ENCODE results near the gene PLAGL2.

Gene PLAGL2

DNA sequence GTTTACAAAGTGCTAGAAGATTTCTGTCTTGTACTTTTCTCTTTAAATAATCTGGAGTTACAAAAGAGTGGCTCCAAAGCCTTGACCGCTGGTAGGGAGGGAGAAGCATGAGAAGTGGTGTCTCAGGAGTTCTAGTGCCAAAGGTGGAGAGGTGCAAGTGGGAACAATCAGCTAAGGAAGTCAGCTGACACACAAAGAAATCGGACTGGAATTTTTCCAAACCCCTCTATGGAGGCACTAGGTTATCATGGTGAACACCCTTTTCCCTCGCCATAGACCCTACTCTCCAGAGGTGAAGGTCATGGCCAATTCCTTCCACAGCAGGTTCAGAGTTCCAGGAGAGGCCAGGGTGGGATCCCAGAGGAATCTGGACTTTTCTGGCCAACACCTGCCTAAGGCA lies 14.8 kb downstream of the PLAGL2 start:
- Histone ChIP-seq H3K9me3 (ENCODE audit: insufficient read depth, low read length) (no peaks in the 10 kb centered on the region), H3K9ac (ENCODE audit: insufficient read length, low read depth) (no peak overlapping the region), H3K27me3 (ENCODE audit: insufficient read depth, insufficient read length) (no peaks in the 10 kb centered on the region), H3K4me3 (ENCODE audit: insufficient read length, low read depth) (no peak overlapping the region), H3K36me3 (ENCODE audit: insufficient read depth, insufficient read length, low read length) (peaks cover 65% of the 10 kb centered on the region), H3K4me1 (ENCODE audit: insufficient read depth, insufficient read length) (peaks cover 15% of the 10 kb centered on the region)
- no peak for DNase-seq (ENCODE audit: low read depth, low spot score)
- TF ChIP-seq YY1 (IDR thresholded peaks at IDR 0.05; ENCODE audit: insufficient read depth, insufficient read length) (no peak), ZNF274 (IDR thresholded peaks at IDR 0.05; ENCODE audit: low read depth, low read length) (no peak), SUZ12 (IDR thresholded peaks at IDR 0.05; ENCODE audit: extremely low read depth, insufficient read depth, insufficient read length) (no peak)

DNA sequence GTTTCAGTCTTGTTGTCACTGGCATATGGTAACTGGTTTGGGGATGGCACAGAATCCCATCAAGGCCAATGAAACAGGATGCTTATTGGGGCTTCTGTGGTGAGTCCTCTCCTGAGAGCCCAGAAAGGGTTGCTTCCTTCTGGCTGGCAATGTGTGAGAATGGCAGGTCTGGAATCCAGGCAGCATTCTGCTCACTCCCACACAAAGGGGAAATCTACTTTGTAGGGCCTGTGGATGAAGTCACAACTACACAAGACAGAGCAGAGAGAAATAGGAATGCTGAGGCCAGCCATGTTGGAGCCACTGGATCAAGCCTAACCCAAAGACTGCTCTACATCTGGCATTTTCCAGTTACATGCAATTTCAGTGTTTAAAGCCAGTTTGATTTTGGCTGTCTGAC lies 15.7 kb downstream of the PLAGL2 start:
- Histone ChIP-seq H3K9ac (ENCODE audit: insufficient read length, low read depth) (no peak overlapping the region), H3K27me3 (ENCODE audit: insufficient read depth, insufficient read length) (no peaks in the 10 kb centered on the region), H3K36me3 (ENCODE audit: insufficient read depth, insufficient read length, low read length) (peaks cover 56% of the 10 kb centered on the region), H3K4me3 (ENCODE audit: insufficient read length, low read depth) (no peak overlapping the region), H3K9me3 (ENCODE audit: insufficient read depth, low read length) (no peaks in the 10 kb centered on the region), H3K4me1 (ENCODE audit: insufficient read depth, insufficient read length) (peaks cover 15% of the 10 kb centered on the region)
- no peak for TF ChIP-seq YY1 (IDR thresholded peaks at IDR 0.05; ENCODE audit: insufficient read depth, insufficient read length)
- no peak for TF ChIP-seq ZNF274 (IDR thresholded peaks at IDR 0.05; ENCODE audit: low read depth, low read length)
- DNase-seq (ENCODE audit: low read depth, low spot score), result no peak

- Histone ChIP-seq H3K9ac (ENCODE audit: insufficient read length, low read depth) (no peak overlapping the region), H3K9me3 (ENCODE audit: insufficient read depth, low read length) (no peaks in the 10 kb centered on the region), H3K36me3 (ENCODE audit: insufficient read depth, insufficient read length, low read length) (peaks cover 52% of the 10 kb centered on the region), H3K4me1 (ENCODE audit: insufficient read depth, insufficient read length) (peaks cover 15% of the 10 kb centered on the region), H3K27me3 (ENCODE audit: insufficient read depth, insufficient read length) (no peaks in the 10 kb centered on the region), H3K4me3 (ENCODE audit: insufficient read length, low read depth) (no peak overlapping the region)
- 0 out of 2 replicates have a peak, but pooled peaks have one; percentile 18 for TF ChIP-seq ZNF274 (IDR thresholded peaks at IDR 0.05; ENCODE audit: low read depth, low read length)
- no peak for TF ChIP-seq YY1 (IDR thresholded peaks at IDR 0.05; ENCODE audit: insufficient read depth, insufficient read length)
- no peak for DNase-seq (ENCODE audit: low read depth, low spot score)
Observed at GRCh38 chr20:32191422-32191821, 16.1 kb downstream of the PLAGL2 start.

DNA sequence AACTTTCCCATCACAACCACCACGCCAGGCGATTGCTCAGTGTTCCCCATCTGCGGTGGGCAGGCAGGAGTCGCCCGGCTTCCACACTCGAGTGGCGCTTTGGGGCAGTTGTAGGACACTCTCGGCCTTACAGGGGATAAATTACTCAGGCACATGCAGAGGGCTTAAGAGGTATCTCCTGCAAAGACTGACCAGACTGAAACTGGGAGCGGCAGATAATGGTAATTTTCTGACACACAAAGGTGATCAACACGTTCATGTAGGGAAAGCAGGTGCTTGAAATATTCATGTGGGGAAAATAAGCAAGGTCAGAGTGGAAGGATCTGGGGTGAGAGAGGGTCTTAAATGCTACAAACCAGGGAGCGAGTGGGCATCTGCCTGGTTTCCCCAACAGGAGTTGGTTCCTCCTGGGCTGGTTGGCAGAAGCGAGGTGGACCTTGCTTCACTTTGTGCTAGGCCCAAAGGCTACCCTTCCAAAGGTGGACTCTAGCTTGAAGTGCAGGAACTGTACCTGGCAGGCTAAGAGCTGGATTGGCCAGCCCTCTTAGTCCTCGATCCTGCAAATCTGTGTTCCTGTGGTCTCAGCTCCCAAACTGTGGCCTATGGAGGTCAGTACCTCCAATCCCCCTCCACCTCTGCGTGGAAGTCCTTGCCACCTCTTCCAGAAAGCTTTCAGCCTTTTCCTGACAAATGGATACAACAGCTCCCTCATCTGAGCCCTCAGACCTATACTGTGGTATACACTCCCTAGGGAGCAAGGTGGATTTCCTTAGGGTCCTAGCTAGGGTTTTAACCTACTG lies 16.7 kb downstream of the PLAGL2 start:
- Histone ChIP-seq H3K36me3 (ENCODE audit: insufficient read depth, insufficient read length, low read length) (peaks cover 46% of the 10 kb centered on the region), H3K4me3 (ENCODE audit: insufficient read length, low read depth) (peak overlapping the region; percentile 51)
- DNase-seq (ENCODE audit: low read depth, low spot score), result no peak

DNA sequence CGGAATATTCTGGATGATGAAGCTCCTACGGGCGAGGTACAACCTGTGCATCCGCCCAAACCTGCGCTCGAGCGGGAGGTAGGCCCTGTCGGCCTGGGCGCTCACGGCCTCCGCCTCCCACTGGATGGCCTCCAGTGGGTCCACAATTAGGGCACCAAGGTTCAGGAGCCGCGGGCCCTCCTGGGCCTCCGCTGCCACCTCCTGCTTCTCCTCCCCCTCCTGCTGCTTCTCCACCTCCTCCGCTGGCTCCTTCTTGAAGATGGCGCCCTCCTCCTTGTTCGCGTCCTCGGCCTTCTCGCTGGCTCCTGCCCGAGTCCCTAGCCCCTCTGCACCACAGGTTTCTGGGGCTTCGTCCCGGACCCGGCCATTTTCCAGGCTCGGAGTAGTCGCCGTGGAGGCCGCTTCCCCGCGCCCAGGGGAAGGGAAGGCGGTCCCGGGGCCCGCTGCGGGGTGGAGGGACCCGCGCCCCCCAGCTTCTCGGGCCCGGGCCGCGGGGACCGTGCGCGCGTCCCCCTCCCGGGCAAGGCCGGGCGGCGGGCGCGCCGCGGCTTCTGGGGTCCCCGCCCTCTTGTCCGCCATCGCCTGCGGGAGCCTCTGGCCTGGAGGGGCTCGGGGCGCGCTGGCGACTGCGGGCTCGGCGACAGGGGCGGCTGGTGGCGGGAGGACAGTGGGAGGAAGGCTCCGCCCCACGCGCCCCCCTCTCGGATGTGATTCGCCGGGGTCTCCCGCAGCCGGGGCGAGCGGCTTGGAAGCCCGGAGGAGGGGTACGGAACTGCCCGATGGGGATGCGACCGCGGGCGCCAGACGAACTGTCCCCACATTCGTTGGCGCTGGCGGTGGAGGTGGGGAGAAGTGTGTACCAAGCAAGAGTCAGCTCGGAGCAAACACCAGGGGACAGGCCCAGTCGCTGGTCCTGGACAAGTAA lies 17.6 kb downstream of the PLAGL2 start:
- no peak for TF ChIP-seq ZNF274 (IDR thresholded peaks at IDR 0.05; ENCODE audit: low read depth, low read length)
- no peak for TF ChIP-seq YY1 (IDR thresholded peaks at IDR 0.05; ENCODE audit: insufficient read depth, insufficient read length)
- no peak for TF ChIP-seq SUZ12 (IDR thresholded peaks at IDR 0.05; ENCODE audit: extremely low read depth, insufficient read depth, insufficient read length)
- Histone ChIP-seq H3K9ac (ENCODE audit: insufficient read length, low read depth) (peak overlapping the region; percentile 91), H3K27me3 (ENCODE audit: insufficient read depth, insufficient read length) (no peaks in the 10 kb centered on the region), H3K4me1 (ENCODE audit: insufficient read depth, insufficient read length) (peaks cover 15% of the 10 kb centered on the region), H3K4me3 (ENCODE audit: insufficient read length, low read depth) (peak overlapping the region; percentile 51), H3K9me3 (ENCODE audit: insufficient read depth, low read length) (no peaks in the 10 kb centered on the region), H3K36me3 (ENCODE audit: insufficient read depth, insufficient read length, low read length) (peaks cover 38% of the 10 kb centered on the region)
- peak; percentile 22 for DNase-seq (ENCODE audit: low read depth, low spot score)

More for the DNA sequence above, 16.7 kb downstream of the PLAGL2 start:
- Histone ChIP-seq H3K27me3 (ENCODE audit: insufficient read depth, insufficient read length) (no peaks in the 10 kb centered on the region), H3K9ac (ENCODE audit: insufficient read length, low read depth) (peak overlapping the region; percentile 91), H3K9me3 (ENCODE audit: insufficient read depth, low read length) (no peaks in the 10 kb centered on the region), H3K4me1 (ENCODE audit: insufficient read depth, insufficient read length) (peaks cover 15% of the 10 kb centered on the region)
- no peak for TF ChIP-seq YY1 (IDR thresholded peaks at IDR 0.05; ENCODE audit: insufficient read depth, insufficient read length)
- TF ChIP-seq ZNF274 (IDR thresholded peaks at IDR 0.05; ENCODE audit: low read depth, low read length), result no peak
- no peak for TF ChIP-seq SUZ12 (IDR thresholded peaks at IDR 0.05; ENCODE audit: extremely low read depth, insufficient read depth, insufficient read length)

DNA sequence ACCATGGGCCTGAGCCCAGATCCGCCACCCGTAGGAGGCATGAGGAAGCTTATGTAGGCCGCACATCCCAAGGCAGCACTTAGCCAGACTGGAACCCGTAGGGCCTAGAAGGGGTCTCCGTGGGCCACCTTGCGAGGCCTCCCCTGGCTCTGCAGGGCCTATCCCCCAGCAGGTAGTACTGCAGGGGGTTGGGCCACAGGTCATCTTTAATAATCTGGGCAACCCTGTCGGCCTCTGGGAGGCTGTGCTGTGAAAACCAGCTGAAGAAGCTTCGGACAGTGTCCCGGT lies 18.5 kb downstream of the PLAGL2 start:
- TF ChIP-seq SUZ12 (IDR thresholded peaks at IDR 0.05; ENCODE audit: extremely low read depth, insufficient read depth, insufficient read length) (no peak), ZNF274 (IDR thresholded peaks at IDR 0.05; ENCODE audit: low read depth, low read length) (no peak), YY1 (IDR thresholded peaks at IDR 0.05; ENCODE audit: insufficient read depth, insufficient read length) (no peak)
- no peak for DNase-seq (ENCODE audit: low read depth, low spot score)
- Histone ChIP-seq H3K9me3 (ENCODE audit: insufficient read depth, low read length) (no peaks in the 10 kb centered on the region), H3K4me3 (ENCODE audit: insufficient read length, low read depth) (peak overlapping the region; percentile 51), H3K4me1 (ENCODE audit: insufficient read depth, insufficient read length) (peaks cover 15% of the 10 kb centered on the region), H3K9ac (ENCODE audit: insufficient read length, low read depth) (no peak overlapping the region), H3K36me3 (ENCODE audit: insufficient read depth, insufficient read length, low read length) (peaks cover 29% of the 10 kb centered on the region), H3K27me3 (ENCODE audit: insufficient read depth, insufficient read length) (no peaks in the 10 kb centered on the region)

All from NT2/D1 (cell line).